RPMI7951 (cell line): ENCODE measurements around the gene UCP3. TPM values are rescaled to one million over a fixed set of nuclear protein-coding genes. Genes with fewer than 3 reads are reported as not detected.
A peak's percentile ranks its signal among the peaks of the same experiment; 100 is the strongest.

Experiments used
- DNase-seq: peaks from one replicate; pipeline ENCODE4 v3.0.0-alpha.2; 2012; ENCODE audit warnings: low read depth
- total RNA-seq: library from RNA; depleted of rRNA; stranded (reverse); fragments of >200 nt; shearing (Covaris generic); gene quantifications from 2 replicates; pipeline ENCODE4 v1.2.3, GENCODE V29; 2014; rRNA removed

Gene UCP3, protein sequence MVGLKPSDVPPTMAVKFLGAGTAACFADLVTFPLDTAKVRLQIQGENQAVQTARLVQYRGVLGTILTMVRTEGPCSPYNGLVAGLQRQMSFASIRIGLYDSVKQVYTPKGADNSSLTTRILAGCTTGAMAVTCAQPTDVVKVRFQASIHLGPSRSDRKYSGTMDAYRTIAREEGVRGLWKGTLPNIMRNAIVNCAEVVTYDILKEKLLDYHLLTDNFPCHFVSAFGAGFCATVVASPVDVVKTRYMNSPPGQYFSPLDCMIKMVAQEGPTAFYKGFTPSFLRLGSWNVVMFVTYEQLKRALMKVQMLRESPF
- total RNA-seq = 0.10 and 0.60 TPM in 2 replicates

DNA sequence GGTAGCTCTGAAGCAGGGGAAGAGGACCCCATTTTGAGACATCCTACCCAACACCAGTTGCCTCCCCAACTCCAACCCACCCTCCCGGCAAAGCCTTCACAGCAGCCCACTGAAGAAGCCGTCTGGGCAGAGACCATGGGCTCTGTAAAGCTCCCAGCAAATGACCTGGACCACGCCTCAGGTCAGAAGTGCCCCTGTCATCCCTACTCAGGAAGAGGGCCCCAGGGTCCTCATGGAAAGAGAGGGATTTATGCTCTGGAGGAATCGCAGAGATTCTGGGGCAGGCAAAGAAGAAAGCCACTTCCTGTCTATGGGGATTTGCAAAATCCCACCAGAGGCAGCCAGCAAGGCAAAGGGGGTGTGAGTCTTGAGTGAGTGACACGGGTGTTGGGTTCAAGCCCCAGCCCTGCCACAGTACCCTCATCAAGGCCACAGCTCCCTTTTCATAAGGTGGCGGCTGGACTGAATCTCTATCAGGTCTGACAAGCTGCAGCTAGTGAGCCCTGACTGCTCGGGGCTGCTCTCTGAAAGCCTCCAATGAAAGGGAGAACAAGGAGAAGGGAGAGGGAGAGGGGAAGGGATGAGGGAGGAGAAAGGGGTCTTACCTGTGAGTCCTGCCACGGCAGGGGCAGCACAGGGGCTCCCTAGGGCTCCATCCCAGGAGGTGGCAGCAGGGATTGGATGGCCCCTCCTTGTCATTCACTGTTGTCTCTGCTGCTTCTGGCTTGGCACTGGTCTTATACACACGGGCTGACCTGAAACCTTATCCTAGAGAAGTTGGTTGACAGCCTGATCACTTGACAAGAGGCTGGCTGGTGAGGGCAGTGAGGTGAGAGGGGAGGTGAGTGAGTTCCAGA is at the start of gene UCP3:
Gene UCP3 (minus strand): TSS at position 713 of the 857 bp plus-strand sequence. CDS start 2,043 bp downstream, outside the sequence.
- no peak for DNase-seq

DNA sequence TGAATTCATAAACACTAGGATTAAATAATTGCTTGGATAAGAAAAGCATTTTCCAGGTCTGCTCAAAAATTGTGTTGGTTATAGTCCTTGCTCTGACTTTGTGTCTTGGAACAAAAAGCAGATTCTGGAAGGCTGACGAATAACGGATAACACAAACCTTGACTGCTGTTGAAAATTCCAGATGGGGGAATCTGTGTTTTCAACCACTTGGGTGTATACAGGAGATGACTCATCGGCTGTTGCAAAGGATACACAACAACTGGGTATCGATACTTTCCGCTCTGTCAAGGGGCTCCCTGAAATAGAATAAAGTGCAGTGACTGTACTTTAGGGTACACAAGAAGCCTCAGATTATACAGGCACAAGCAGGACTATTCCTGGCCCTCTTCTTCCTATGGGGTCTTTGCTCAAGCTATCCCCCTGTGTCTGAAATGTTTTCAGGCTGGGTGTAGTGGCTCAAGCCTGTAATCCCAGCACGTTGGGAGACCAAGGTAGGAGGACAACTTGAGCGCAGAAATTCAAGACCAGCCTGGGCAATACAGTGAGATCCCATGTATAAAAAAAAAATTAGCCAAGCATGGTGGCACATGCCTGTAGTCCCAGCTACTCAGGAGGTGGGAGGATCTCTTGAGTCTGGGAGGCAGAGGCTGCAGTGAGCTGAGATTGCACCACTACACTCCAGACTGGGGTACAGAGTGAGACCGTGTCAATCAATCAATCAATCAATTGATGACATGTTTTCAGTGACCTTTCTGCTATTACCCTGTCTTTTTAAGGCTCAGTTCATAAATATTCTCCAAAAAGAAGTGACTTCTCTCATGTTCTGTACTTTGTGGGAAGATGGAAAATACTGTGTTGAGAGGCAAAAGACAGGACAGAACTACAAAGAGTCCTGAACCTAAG is 48.6 kb upstream of the UCP3 start:
- DNase-seq = peak; percentile 41

DNA sequence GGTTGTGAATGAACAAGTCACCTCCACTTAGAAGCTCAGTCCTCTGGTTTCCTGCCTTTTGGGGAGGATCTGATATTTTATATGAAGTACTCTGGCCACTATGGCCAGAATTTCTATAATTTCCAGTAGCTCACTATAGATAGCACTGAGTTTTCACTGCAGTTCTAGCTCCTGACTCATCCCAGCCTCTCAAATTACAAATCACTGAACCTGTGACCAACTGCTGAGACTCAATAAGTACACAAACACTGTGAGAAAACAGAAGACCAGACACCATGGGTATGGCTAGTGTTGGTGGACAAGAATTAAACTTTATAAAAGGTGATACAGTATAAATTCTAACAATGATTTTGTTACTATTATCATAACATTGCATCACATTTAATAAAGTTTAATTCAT is 47.1 kb upstream of the UCP3 start:
- DNase-seq = peak; percentile 10

DNA sequence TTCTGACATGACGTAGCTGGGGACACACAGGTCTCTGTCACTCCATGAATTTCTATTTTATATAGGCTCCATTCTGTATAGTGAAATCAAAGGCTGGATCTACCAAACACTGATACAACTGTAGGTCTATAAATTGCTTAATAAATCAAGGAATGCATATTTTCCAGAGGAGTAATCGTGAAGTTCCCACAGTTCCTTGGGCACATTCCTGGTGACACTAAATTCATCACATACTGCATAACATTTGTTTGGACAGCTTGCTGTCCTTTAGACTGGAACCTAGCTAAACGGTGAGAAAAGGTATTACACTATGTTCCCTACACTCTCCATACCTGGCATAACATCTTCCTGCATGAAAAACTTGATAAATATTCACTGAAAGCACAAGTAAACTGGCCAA is 41.6 kb upstream of the UCP3 start:
- no peak for DNase-seq

DNA sequence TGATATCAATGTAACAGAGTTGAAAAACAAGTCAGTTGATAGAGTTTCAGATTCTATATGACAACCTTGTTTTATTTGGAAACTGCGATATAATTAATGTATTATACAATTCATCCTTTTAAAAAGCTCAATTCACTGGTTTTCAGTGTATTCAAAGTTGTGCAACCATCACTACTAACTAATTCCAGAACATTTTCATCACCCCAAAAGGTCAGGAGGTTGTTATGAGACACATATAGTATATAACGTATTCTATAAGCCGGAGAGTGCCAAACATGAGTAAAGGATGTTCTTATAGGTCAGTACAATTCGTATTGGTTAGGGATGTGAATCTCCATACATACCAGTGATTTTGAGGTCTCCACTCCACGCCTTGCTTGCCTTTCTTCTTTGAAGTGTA is 40.1 kb upstream of the UCP3 start:
- no peak for DNase-seq

DNA sequence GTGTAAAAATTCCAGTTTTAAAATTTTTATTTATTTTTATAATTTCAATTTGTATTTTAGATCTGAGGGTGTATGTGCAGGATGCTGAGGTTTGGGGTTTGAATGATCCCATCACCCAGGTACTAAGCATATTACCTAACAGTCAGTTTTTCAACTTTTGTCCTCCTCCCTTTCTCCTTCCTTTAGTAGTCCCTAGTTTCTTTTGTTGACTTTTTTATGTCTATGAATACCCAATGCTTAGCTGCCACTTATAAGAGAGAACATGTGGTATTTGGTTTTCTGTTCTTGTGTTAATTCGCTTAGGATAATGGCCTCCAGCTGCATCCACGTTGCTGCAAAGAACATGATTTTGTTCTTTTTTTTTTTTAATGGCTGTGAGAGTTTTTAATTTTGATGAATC is 35.7 kb upstream of the UCP3 start:
- no peak for DNase-seq

DNA sequence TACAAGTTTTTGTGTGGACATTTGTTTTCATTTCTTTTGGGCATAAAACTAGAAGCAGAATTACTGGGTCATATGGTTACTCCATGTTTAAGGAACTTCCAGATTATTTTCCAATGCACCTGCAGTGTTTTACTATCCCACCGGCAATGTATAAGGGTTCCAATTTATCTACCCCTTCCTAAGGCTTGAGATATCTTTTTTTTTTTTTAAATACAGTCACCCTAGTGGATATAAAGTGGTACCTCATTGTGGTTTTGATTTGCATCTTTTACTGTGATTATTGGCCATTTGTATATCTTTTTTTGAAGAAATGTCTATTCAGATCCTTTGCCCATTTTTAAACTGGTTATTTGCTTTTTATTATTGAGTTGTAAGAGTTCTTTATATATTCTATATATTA is 34.6 kb upstream of the UCP3 start:
- DNase-seq = no peak

DNA sequence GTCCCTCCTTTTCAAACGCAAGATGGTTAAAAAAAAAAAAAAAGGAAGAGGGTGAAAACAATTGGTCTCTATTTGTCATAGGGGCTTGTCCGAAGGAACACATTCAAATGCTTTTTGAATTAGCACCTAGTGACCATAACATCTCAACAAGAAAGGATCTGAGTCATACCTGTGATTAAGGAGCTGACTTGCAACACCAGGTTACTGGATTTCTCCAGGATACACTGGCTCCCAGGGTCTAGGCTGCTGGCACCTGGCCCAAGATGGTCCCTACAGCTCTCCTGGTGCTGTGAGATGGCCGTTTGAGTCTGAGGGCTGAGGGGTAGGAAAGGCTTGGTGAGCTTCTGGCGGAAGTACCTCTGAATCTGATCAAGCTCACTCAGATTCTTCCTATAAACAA is 28.4 kb upstream of the UCP3 start:
- no peak for DNase-seq

DNA sequence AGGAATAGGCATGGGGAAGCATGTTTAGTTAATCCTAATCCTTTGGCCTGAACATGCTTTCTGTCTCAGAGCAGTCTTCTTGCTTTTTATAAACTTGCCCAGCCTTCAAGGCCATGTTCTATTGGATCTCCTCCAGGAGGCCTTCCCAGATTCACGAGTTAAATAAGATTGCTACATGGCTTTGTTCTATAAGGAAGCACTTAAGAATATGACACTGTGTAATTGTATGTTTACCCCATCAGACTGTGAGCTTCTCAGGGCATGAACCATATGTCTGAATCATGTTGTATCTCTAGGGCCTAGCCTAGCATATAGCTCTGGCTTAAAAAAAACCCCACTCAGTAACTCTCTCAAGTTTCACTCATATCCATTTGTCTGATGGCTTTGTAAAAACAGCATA is 26.4 kb upstream of the UCP3 start:
- no peak for DNase-seq

DNA sequence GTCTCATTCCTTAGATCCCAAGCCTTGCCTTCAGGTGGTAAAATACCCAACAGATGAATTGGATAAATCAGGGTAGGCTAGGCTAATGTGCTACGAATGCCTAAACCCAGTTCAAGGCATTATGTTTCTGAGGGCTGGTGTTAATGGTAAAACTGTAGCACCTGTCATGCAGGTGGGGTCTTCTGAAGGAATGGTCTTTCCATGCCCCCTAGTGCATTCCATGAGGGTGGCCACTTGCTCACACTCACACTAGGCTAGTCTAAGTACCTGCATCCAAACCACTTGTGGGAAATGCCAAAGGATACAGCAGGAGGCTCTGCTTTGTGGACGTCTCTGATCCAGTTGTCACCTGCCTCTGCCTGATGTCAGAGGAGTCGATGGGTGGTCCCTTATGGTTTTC is 24.2 kb upstream of the UCP3 start:
- no peak for DNase-seq

DNA sequence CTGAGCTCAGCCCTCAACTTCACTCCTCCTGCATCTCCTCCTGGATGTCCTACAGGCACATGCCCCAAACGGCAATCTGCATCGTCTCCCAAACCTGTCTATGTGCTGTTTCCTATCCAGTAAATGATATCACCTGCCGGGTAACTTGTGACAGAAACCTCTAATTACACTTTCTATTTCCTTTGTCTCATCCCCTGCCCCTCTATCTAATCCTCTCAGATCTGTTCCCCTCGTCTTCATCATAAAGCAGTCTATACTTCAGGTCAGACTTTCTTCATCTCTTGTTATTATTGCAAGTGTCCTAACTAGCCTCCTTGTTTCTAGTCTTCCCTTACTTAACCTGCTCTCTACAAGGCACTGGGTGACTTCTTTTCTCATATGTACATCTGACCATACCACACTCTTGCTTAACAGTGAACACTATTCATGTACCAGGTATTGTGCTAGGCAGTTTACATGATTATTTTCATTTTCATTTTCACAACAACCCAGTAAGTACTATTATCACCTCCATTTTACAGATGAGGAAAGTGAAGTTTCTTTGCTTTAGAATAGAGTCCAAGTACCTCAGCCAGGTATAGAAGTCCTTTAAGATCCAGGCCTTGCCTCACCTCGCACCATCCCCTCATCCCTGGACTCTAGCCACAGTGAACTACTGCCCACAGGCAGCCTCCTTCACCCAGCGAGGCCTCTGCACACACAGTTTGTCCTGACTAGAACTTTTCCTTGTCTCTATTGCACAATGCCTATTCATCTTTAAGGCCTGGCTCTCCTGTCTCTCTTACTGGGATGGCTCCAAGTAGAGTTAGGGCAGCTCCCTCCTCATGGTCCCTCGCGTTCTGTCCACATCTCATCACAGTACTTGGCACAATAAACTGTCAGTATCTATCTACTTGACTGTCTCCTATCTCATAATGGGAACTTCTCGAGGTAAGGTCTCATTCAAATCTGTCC is 22.1 kb upstream of the UCP3 start:
- DNase-seq = no peak

DNA sequence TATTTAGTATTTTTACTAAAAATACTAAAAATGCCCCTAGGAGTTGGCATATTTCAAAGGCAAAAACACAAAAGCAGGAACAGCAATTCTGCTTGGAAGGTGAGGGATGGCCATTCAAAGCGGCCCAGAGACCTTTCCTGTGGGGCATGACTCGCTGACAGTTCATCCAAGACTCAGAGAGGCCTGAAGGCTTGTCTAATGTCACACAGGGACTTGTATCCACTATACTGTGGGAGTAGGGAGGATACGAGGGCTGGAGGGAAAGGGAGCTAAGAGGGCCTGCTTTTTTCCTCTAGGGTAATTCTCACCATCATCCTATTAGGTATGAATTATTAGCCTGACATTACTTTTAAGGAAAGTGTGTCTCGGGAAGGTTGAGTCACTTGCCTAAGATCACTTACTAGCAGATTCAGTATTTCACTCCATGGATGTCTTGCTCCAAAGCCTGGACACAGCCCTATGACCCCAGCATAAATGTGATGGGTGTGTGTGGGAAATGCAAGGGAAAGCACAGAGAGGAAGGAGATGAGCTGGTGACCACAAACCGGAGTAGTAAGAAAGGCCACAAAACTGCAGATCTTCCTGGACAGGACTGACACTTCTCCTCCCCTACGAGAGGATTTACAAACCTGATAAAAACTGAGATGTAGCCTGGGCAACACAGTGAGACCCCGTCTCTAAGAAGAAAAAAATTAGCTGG is 16.7 kb upstream of the UCP3 start:
- peak; percentile 72 for DNase-seq

DNA sequence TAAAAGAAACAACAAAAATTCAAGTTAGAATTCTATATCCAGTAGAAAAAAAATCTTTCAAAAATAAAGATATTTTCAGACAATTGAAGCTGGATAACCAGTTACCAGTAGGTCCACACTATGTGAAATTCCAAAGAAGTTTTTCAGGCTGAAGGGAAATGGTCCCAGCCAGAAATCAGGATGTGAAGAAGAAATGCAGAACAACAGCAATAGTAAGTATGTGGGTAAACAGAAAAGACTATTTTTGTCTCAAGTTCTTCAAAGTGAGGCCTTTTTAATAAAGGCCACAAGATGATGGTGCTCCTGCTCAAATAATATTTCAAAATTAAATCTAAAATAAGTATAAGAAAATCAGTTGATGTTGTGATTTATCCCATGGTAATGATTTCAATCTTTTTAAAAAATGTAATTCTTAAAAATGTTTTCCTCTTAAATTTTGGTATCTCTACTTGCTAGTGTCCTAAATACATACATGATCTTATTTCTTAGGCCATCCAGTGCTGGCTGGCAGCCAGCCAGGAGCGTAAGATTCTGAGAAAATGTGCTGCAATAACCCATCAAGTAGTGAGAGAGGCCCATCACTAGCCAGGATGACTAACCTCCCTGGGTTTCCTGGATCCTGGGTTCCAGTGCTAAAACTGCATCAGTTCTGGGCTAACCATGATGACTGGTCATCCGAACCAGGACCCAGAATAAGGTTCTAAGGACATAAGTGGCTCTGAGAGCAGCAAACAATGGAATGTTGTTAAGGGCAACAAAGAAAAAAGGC is 15.6 kb upstream of the UCP3 start:
- DNase-seq = peak; percentile 70

DNA sequence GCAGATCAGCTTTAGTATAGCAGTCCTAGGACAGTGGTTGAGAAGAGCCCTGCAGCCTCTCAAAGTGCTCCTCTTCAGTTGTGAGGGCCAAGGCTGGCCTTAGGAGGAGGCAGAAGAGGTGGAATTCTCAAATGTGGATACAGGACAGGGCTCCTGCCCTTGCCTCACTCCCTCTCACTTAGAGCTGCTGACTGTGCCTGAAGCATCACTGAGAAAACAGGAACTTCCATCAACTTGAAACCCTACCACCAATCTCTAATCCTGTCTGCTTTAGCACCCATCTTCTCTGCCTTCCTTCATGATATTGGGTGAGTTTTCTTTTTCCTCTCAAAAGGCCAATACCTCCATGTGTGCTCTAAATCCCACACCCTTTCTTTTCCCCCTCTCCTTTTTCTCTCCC is 14.4 kb upstream of the UCP3 start:
- DNase-seq = no peak

DNA sequence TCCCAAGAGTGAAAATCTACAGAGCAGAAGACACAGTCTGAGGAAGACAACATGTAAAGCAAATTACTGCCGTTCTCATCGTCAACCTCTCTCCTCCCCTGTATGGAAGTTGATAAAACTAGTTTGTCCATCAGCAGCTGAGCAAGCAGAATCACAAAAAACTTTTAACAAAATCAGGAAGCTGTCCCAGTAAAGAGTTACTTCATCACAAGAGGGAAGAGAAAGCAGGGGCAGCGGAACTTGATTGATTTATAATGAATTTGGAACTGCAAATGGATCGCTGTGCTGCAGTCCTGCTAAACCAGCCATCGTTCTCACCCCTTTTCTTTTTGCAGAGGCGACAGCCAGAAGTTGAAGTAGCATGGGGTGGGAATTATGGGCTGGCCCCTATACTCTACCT is 13.7 kb upstream of the UCP3 start:
- DNase-seq = no peak

DNA sequence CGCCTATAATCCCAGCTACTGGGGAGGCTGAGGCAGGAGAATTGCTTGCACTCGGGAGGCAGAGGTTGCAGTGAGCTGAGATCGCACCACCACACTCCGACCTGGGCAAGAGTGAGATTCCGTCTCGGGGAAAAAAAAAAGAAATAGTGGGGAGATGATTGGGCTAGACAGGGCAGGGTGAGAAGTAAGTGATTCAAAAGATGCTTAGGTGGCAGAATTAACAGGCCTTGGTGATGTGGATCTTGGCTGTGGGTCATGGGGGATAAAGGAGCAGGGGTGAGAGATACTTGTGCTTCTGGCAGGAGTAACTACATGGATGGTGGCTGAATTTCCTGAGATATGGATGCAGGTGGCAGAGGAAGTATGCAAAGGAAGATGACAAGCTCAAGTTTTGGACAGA is 13.1 kb upstream of the UCP3 start:
- no peak for DNase-seq

DNA sequence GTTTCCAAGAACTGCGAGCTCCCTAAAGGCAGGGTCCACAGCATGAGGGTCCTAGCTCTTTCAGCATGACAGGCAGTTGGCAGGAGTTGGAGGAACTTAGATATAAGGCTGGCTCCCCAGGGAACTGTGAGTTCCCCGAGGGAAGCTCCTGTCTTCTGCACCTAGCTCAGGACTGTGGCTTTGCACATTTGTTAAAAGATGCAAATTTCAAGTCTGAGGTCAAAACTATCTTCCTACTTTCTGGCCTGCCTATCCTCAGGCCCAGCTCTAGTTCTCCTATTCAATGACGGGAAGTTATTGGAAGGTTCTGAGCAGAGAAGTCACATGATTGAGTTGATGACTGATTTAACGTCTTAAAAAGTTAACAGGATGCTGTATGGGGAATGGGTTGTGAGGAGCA is 11.7 kb upstream of the UCP3 start:
- DNase-seq = no peak

DNA sequence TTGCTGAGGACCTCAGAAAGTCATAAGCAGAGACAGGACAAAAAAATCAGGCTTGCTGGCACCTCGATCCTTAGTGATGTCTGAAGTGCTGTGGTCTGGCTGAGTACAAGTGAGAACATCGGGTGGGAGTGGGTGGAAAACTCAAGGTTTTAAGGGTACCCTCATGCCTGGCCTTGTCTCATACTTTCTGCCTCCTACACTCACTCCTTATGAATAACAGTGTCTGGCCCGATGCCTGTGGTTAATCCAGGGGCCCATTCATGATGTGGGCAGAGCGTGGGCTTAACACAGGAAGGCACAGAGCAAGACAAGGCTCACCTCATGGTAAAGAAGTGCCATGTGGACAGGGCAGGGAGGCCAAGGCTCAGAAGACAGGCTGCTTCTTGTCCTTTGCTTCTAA is 11.0 kb upstream of the UCP3 start:
- DNase-seq = no peak

DNA sequence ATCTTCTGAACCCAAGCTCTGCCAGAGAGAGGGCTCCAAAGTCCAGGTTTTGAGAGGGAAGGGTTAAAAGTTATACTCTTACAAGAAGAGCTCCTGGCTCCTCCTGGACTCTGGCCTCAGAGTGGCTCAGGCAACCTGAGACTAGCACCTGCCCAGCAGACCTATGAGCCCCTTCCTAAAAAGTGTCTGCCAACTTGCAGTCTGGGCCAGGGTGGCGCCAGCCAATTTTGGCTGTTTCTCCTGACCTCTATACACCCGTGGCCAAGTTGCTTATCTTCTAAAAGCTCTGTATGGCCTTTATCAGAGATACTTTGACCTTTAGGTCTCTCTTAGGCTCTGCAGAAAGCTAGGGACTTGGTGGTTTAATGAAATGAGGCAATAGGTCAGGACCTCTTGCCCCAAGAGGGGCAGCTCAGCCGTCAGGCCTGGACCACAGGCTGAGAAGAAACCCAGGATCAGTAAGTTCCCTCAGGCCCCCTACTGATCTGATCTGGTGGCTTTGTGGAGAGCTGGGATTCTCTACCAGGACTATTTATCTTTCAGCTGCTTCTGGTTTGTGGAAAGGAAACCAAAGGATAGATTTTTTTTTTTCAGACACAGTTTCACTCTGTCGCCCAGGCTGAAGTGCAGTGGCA is 10.3 kb upstream of the UCP3 start:
- DNase-seq = no peak
